Mesothelial cell of epicardium (in vitro differentiated cells): ENCODE results near the gene LRRIQ4. TPM values are rescaled to one million over a fixed set of nuclear protein-coding genes. Genes with fewer than 3 reads are reported as not detected.

ENCODE experiments used
- DNase-seq, 2 experiments: peaks; one replicate each; pipeline ENCODE4 v3.0.0; 2021; ENCODE audit warnings: low spot score in 2 of 2; ENCODE audit not compliant: unreplicated experiment in 2 of 2
- H3K27ac Mint-ChIP-seq: 2 replicates; pipeline ENCODE4 v1.8.0; 2021; ENCODE audit warnings: mixed read lengths
- H3K27me3 Mint-ChIP-seq: 2 replicates; pipeline ENCODE4 v1.8.0; 2021; ENCODE audit warnings: low read depth, mixed read lengths
- H3K36me3 Mint-ChIP-seq: 2 replicates; pipeline ENCODE4 v1.8.0; 2021; ENCODE audit warnings: mixed read lengths
- H3K4me1 Mint-ChIP-seq: 2 replicates; pipeline ENCODE4 v1.8.0; 2021; ENCODE audit warnings: mixed read lengths
- H3K4me3 Mint-ChIP-seq: 2 replicates; pipeline ENCODE4 v1.8.0; 2021; ENCODE audit warnings: mild to moderate bottlenecking, moderate library complexity, mixed read lengths
- H3K9me3 Mint-ChIP-seq: 2 replicates; pipeline ENCODE4 v1.8.0; 2021; ENCODE audit warnings: mixed read lengths
- CTCF ChIP-seq: fragments of 200-600 bp; sonication (generic); IDR thresholded peaks from one replicate; pipeline ENCODE4 v1.5.0; 2021; ENCODE audit warnings: antibody characterized with exemption; ENCODE audit not compliant: unreplicated experiment
- total RNA-seq: library from RNA; stranded (reverse); gene quantifications from 3 replicates; pipeline ENCODE4 v1.2.1, GENCODE V29; 2021

Gene LRRIQ4
- total RNA-seq, 1 donor from 2014 or later: 0.16 TPM

- H3K4me1 Mint-ChIP-seq: peaks cover 6% of the 10 kb centered on the region
- H3K27me3 Mint-ChIP-seq: no peaks in the 10 kb centered on the region
- no peak overlapping the region for H3K4me3 Mint-ChIP-seq
- H3K36me3 Mint-ChIP-seq: peaks cover 26% of the 10 kb centered on the region
- H3K9me3 Mint-ChIP-seq: no peaks in the 10 kb centered on the region
- no peak for DNase-seq
- no peak overlapping the region for H3K27ac Mint-ChIP-seq
- TF ChIP-seq CTCF: no peak
Measured at GRCh38 chr3:169780742-169781141, 31.9 kb upstream of the LRRIQ4 start.

DNA sequence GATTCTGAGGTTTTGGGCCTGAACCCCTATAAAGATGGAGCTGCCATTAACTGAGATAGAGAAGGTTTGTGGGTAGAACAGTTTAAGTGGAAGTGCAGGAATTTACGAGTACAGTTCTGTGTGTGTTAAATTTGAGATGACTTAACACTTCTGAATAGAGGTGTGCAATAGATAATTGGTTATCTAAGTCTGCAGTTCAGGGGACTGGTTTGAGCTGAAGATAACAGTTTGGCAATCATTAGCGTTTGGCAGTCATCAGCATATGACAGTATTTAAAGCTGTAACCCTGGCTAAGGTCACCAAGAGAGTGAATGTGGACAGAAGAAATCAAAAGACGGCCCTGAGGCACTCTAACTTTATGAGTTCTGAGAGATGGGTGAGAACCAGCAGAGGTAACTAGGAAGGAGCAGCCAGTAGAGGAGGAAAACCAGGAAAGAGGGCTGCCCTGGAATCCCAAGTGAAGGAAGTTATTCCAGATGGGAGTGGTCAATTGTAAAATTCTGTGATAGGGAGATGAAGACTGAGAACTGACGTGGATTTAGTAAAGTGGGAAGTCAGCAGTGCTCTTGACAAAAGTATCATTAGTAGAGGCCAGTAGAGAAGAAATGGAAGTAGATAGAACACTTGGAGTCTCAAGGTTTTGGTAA is 31.3 kb upstream of the LRRIQ4 start:
- Mint-ChIP-seq H3K4me3 (no peak overlapping the region), H3K9me3 (no peaks in the 10 kb centered on the region), H3K36me3 (peaks cover 26% of the 10 kb centered on the region), H3K27ac (no peak overlapping the region), H3K4me1 (peaks cover under 1% of the 10 kb centered on the region), H3K27me3 (no peaks in the 10 kb centered on the region)
- DNase-seq: no peak
- TF ChIP-seq CTCF: no peak

DNA sequence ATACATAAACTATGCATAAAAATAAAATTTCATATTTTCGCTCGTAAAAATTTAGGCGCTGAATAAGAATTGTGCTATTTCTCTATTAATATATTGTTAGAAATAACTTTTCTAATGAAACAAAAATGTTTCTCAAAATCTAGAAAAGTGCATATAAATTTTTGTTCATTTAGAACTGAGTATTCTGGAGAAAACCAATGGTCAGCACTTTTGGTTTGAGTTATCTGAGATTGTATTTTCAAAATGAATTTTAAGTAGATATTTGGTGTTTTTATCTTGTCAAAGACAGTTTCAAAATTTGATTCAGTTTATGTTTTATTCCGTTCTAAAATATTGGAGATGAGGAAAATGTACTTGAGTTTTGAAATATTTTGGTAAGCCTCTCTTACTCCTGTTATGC is 25.6 kb upstream of the LRRIQ4 start:
- H3K27ac Mint-ChIP-seq: no peak overlapping the region

GRCh38 chr3:169787791-169788190 is 24.9 kb upstream of the LRRIQ4 start:
- H3K4me1 Mint-ChIP-seq: no peaks in the 10 kb centered on the region
- peaks cover 15% of the 10 kb centered on the region for H3K36me3 Mint-ChIP-seq
- H3K4me3 Mint-ChIP-seq: no peak overlapping the region
- H3K9me3 Mint-ChIP-seq: no peaks in the 10 kb centered on the region
- H3K27ac Mint-ChIP-seq: no peak overlapping the region
- DNase-seq: no peak
- no peaks in the 10 kb centered on the region for H3K27me3 Mint-ChIP-seq
- TF ChIP-seq CTCF: no peak

More for the DNA sequence above, 25.6 kb upstream of the LRRIQ4 start:
- Mint-ChIP-seq H3K36me3 (peaks cover 10% of the 10 kb centered on the region), H3K27me3 (no peaks in the 10 kb centered on the region), H3K4me1 (no peaks in the 10 kb centered on the region), H3K4me3 (no peak overlapping the region), H3K9me3 (no peaks in the 10 kb centered on the region)
- DNase-seq: no peak
- no peak for TF ChIP-seq CTCF

GRCh38 chr3:169790219-169790618 is 22.5 kb upstream of the LRRIQ4 start:
- Mint-ChIP-seq H3K27ac (no peak overlapping the region), H3K4me1 (no peaks in the 10 kb centered on the region), H3K27me3 (no peaks in the 10 kb centered on the region), H3K4me3 (no peak overlapping the region), H3K9me3 (no peaks in the 10 kb centered on the region), H3K36me3 (peaks cover 16% of the 10 kb centered on the region)
- DNase-seq: no peak
- no peak for TF ChIP-seq CTCF
